ENCODE data around the gene PCDHAC2.

PCDHAC2 gene

DNA sequence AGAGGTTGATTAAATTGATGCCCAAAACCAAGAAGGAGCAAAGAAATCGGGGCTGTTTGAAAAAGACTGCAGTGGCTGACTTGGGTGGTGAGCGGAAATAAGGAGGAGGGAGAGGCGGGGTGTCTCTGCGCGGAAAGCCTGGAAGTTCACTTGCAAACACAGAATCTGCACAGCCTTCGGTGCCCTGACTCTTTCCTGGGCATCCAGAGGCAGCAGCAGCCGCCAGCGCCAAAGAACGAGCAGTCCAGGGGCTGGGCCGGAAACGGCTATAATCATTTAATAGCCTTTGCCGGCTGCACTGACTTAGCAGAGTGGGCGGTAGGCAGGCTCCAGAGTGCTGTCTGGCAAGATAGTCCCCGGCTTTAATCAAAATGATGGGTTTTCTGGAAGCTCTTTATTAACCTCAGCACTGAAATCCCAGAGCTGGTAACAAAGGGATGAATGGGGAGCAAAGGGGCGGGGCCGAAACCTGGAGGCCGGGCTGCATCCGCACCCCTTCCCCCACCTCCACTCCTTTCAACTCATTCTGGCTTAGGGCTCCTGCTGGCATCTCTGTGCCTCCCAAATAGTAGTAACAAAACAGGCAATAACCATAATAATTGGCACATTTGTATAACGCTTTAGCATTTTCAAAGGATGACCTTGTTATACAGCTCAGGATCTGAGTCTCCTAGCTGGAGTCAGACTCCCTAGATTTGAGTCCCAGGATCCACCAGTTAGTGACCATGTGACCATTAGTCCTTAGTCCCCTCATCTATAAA, 35.7 kb downstream of the PCDHAC2 start:
- no peak for DNase-seq (ENCODE audit: insufficient read length, low spot score)
- FAIRE-seq, result no peak
- no peak for TF ChIP-seq POLR2A (IDR thresholded peaks at IDR 0.05; ENCODE audit: low read depth, low read length)
- no peak for TF ChIP-seq POU2F2 (IDR thresholded peaks at IDR 0.05; ENCODE audit: low read depth, low read length)
- TF ChIP-seq POLR2AphosphoS5 (IDR thresholded peaks at IDR 0.05; ENCODE audit: low read depth, low read length), result no peak
- TF ChIP-seq SPI1 (IDR thresholded peaks at IDR 0.05; ENCODE audit: low read depth, low read length), result no peak
- TF ChIP-seq PAX5 (IDR thresholded peaks at IDR 0.05; ENCODE audit: insufficient read depth, low read length, severe bottlenecking), result no peak
- TF ChIP-seq TAF1 (IDR thresholded peaks at IDR 0.05; ENCODE audit: low read depth, low read length), result no peak

DNA sequence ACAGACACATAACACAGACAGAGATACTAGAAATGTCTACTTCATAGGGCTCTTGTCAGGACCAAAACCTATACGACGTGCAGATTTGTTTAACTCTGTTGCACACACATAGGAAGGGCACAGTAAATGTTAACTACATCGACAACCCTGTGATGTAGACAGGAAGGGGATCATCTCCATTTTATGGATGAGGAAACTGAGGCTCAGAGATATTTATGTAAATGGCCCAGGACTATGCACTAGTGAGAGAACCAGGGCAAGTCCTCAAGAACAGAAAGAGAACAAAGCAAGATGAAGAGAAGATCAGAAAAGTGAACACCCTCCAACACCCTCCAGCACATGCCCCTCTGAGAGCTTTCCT, 36.3 kb downstream of the PCDHAC2 start:
- FAIRE-seq, result no peak
- DNase-seq (ENCODE audit: insufficient read length, low spot score), result no peak
- TF ChIP-seq POU2F2 (IDR thresholded peaks at IDR 0.05; ENCODE audit: low read depth, low read length) (no peak), POLR2AphosphoS5 (IDR thresholded peaks at IDR 0.05; ENCODE audit: low read depth, low read length) (no peak)

DNA sequence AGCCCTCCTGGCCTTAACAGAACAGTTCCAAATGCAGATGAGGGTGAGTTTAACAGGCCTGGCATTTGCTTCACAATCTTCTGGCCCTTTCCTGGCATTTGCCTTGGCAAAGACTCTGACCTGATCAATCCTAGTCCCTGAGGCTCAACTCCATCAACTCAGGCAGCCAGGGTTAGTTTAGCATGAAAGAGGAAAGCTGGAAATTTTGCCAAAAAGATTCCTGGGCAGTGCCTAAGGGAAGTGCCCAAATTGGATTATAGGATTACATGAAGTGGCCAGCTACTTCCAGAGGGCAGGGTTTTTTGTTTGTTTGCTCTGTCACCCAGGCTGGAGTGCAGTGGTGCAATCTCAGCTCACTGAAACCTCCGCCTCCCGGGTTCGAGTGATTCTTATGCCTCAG, 36.8 kb downstream of the PCDHAC2 start:
- TF ChIP-seq POU2F2 (IDR thresholded peaks at IDR 0.05; ENCODE audit: low read depth, low read length), result no peak
- no peak for TF ChIP-seq SPI1 (IDR thresholded peaks at IDR 0.05; ENCODE audit: low read depth, low read length)
- TF ChIP-seq TAF1 (IDR thresholded peaks at IDR 0.05; ENCODE audit: low read depth, low read length), result no peak
- no peak for TF ChIP-seq POLR2AphosphoS5 (IDR thresholded peaks at IDR 0.05; ENCODE audit: low read depth, low read length)
- no peak for TF ChIP-seq POLR2A (IDR thresholded peaks at IDR 0.05; ENCODE audit: low read depth, low read length)
- no peak for TF ChIP-seq PAX5 (IDR thresholded peaks at IDR 0.05; ENCODE audit: insufficient read depth, low read length, severe bottlenecking)
- no peak for FAIRE-seq
- DNase-seq (ENCODE audit: insufficient read length, low spot score), result no peak

DNA sequence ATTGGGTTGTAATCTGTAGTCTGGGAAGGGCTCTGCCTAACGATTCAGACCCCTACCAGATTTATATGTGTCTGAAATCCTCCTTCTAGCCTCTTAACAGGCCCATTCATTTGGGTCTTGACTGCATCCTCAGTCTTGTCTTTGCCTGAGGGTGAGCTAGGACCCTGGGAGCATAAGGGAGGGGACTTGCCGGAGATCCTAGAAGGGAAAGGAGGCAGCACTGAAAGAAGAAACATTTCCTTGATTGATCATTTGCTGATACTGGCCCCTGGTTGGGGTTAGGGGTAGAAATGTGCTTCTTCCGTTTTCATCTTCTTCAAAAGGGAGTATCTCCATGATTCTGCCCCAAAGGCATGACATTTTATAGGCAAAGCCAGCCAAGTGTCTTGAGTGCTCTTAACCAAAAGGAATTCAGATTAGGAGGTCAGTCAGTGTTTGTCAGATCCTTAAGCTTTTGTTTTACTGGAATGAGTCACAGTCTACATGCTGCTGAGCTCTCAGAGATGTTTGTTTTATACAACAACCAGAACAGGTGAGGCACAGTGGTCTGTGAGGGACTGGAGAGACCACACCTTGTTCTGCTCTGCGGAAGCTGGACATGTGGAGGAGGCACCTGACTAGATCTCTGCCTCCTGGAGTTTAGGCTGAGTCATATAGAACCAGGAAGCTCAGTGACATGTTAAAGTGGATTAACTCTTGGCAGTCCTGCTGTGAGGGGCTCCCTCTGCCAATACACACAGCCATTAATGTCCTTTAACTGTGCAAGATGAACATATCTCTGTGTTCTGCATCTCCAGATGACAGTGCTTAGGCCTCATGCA, 37.7 kb downstream of the PCDHAC2 start:
- no peak for TF ChIP-seq POLR2AphosphoS5 (IDR thresholded peaks at IDR 0.05; ENCODE audit: low read depth, low read length)
- no peak for TF ChIP-seq TAF1 (IDR thresholded peaks at IDR 0.05; ENCODE audit: low read depth, low read length)
- no peak for TF ChIP-seq POLR2A (IDR thresholded peaks at IDR 0.05; ENCODE audit: low read depth, low read length)
- no peak for TF ChIP-seq POU2F2 (IDR thresholded peaks at IDR 0.05; ENCODE audit: low read depth, low read length)
- no peak for TF ChIP-seq SPI1 (IDR thresholded peaks at IDR 0.05; ENCODE audit: low read depth, low read length)
- TF ChIP-seq PAX5 (IDR thresholded peaks at IDR 0.05; ENCODE audit: insufficient read depth, low read length, severe bottlenecking), result no peak
- no peak for FAIRE-seq
- no peak for DNase-seq (ENCODE audit: insufficient read length, low spot score)

DNA sequence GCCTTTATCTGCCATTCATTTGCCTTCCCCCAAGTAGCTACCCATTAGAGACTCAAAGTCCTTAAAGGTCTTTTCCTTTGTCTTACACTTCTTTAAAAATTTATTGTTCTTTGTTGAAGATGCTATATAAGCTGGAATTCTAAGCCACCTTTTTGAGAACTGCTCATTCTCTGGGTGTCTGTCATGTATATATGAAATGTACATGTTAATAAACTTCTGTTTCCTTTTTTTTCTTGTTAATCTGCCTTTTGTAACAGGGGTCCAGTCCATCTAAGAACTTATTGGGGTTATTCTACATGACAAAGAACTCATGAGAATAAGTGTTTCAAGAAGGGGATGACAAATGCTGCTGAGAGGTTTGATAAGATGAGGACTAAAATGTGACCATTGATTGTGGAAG, 41.5 kb downstream of the PCDHAC2 start:
- TF ChIP-seq TAF1 (IDR thresholded peaks at IDR 0.05; ENCODE audit: low read depth, low read length), result no peak
- TF ChIP-seq POLR2A (IDR thresholded peaks at IDR 0.05; ENCODE audit: low read depth, low read length), result no peak
- no peak for TF ChIP-seq POLR2AphosphoS5 (IDR thresholded peaks at IDR 0.05; ENCODE audit: low read depth, low read length)
- no peak for TF ChIP-seq SPI1 (IDR thresholded peaks at IDR 0.05; ENCODE audit: low read depth, low read length)
- TF ChIP-seq POU2F2 (IDR thresholded peaks at IDR 0.05; ENCODE audit: low read depth, low read length), result no peak
- no peak for TF ChIP-seq PAX5 (IDR thresholded peaks at IDR 0.05; ENCODE audit: insufficient read depth, low read length, severe bottlenecking)
- DNase-seq (ENCODE audit: insufficient read length, low spot score) (no peak), FAIRE-seq (no peak)

DNA sequence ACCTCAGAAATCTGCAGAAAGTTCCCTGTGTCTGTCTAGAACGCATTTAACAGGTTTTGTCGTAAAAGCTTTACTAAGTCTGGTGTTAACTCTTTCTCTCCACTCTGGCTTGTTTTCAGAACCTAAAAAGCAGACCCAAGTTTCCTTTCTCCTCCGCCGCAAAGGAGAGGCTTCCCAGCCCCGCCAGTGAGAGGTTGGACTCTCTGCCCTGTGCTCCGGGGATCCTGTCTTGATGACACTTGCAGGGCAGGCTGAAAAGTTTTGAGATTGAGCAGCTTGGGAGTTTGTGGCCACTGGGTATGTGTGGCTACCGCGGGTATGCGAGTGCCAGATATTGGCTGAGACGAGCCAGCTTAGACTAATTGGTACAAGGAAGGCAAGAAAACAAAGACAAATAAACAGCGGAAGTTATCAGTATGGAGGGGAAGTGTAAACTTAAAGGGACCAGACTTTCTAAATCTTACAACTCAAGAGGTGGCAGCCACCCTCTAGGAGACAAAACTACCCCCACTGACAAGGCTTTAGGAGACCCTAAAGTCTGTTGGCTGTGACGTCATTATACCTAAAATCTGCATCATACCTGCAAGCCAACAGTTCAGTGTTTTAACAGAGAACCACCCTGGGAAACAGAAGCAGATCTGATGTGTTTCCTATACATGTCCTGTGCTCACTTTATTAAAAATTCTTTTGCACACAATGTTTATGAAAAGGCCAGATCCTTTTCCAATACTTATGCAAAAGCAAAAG, 43.9 kb downstream of the PCDHAC2 start:
- DNase-seq (ENCODE audit: insufficient read length, low spot score), result no peak
- TF ChIP-seq TAF1 (IDR thresholded peaks at IDR 0.05; ENCODE audit: low read depth, low read length) (no peak), SPI1 (IDR thresholded peaks at IDR 0.05; ENCODE audit: low read depth, low read length) (no peak), POU2F2 (IDR thresholded peaks at IDR 0.05; ENCODE audit: low read depth, low read length) (no peak), POLR2A (IDR thresholded peaks at IDR 0.05; ENCODE audit: low read depth, low read length) (no peak), PAX5 (IDR thresholded peaks at IDR 0.05; ENCODE audit: insufficient read depth, low read length, severe bottlenecking) (no peak), POLR2AphosphoS5 (IDR thresholded peaks at IDR 0.05; ENCODE audit: low read depth, low read length) (no peak)
- FAIRE-seq, result no peak

DNA sequence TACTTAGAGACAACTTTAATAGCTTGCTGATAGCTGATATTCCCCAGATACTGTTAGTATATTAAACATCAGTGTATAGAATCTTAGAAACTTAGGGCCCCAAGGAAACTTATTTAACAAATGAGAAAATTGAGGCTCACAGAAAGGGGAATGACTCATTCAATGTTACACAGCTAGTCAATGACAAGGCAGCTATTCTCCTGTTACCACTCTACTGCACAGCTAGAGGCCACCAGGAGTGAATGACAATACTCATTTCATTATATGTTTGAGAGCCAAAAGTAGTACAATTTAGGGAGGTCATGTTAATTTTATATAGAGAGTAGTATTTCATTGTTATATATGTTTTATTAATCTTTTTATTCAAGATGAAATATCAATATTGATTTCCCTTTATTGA, 51.7 kb downstream of the PCDHAC2 start:
- TF ChIP-seq SPI1 (IDR thresholded peaks at IDR 0.05; ENCODE audit: low read depth, low read length), result no peak
- no peak for DNase-seq (ENCODE audit: insufficient read length, low spot score)
- no peak for FAIRE-seq
